Adrenal gland (tissue), 12 donors: ENCODE data around the gene MYO9B. TPM values are rescaled to one million over a fixed set of nuclear protein-coding genes. Genes with fewer than 3 reads are reported as not detected.
A peak's percentile ranks its signal among the peaks of the same experiment; 100 is the strongest.

Experiments used
- DNase-seq, 7 donors: peaks; one replicate each; pipeline ENCODE4 v3.0.0-alpha.2; 2019 to 2020
- H3K27ac ChIP-seq, 5 donors: fragments of 200-600 bp; sonication (generic) in 4 of 5; 1 replicate in 3 of 5; 2 replicates in 2 of 5; pipeline versions ENCODE4 v1.5.1 to v1.8.0; 2016 to 2020; ENCODE audit warnings: mild to moderate bottlenecking in 1 of 5
- H3K27me3 ChIP-seq: fragments of 200-600 bp; 2 replicates; pipeline ENCODE4 v1.8.0; 2021
- H3K36me3 ChIP-seq, 2 donors: fragments of 200-600 bp; replicated peaks in 1 of 2; 1 replicate in 1 of 2; 2 replicates in 1 of 2; pipeline versions ENCODE4 v1.5.1 to v1.8.0; 2018 to 2022
- H3K4me1 ChIP-seq, 2 donors: fragments of 200-600 bp; replicated peaks in 1 of 2; 1 replicate in 1 of 2; 2 replicates in 1 of 2; pipeline versions ENCODE4 v1.5.1 to v1.8.0; 2018 to 2021
- H3K4me3 ChIP-seq, 4 donors: fragments of 200-600 bp; sonication (generic) in 3 of 4; one replicate each; pipeline ENCODE4 v1.5.1; 2016 to 2018
- H3K9me3 ChIP-seq, 3 donors: fragments of 200-600 bp; sonication (generic) in 1 of 3; replicated peaks in 1 of 3; 1 replicate in 2 of 3; 2 replicates in 1 of 3; pipeline versions ENCODE4 v1.5.1 to v1.8.0; 2016 to 2021
- POLR2A ChIP-seq, 2 donors: fragments of 450-650 bp; IDR thresholded peaks; one replicate each; pipeline ENCODE4 v1.6.1; 2017; ENCODE audit warnings: antibody characterized with exemption in 2 of 2, mild to moderate bottlenecking in 2 of 2, moderate library complexity in 1 of 2
- WGBS, 4 donors: extraction: QIAGEN DNeasy Blood & Tissue Kit in 2 of 4; methylation state at CpG; one replicate each; pipeline versions ENCODE4 v1.1.5 to v1.1.7; 2013 to 2017; 5-methylcytosine and 5-hydroxymethylcytosine counted together
- intact Hi-C, 2 donors: fragments of 100-400 bp; cut with DNase I; formaldehyde crosslinking; loops; one replicate each; pipeline versions ENCODE4 v1.14.1 to v1.15.0; 2022 to 2023
- polyA plus RNA-seq, 3 donors: library from polyadenylated mRNA; stranded (reverse); fragments of 200-250 nt in 2 of 3; fragments of 350-450 nt in 1 of 3; fragmentation: Illumina TruSeq in 1 of 3; extraction: RNeasy Lipid Tissue Mini Kit (QIAGEN cat#74804) in 1 of 3; gene quantifications; one replicate each; pipeline ENCODE4 v1.2.3, GENCODE V29; 2013 to 2014
- total RNA-seq, 9 donors: library from RNA; depleted of rRNA in 4 of 9; stranded (reverse); fragments of >200 nt in 4 of 9; fragments of 120-200 nt in 1 of 9; fragmentation: NEBNext Ultra II Directional in 1 of 9; extraction: Animal tissue kit (Norgen Biotek cat#: 25700) in 1 of 9; gene quantifications; one replicate each; pipeline versions ENCODE4 v1.1.0 to v1.2.4, GENCODE V29; 2013 to 2023
- TF ChIP-seq, protein P1 (sequence below), 6 experiments: fragments of 450-650 bp in 4 of 6; fragments of 200-600 bp in 2 of 6; sonication (generic) in 1 of 6; IDR thresholded peaks; 1 replicate in 5 of 6; 2 replicates in 1 of 6; pipeline versions ENCODE4 v1.5.1 to v1.8.0; 2016 to 2021; ENCODE audit warnings: antibody characterized with exemption in 6 of 6, mild to moderate bottlenecking in 2 of 6, moderate library complexity in 1 of 6
- donor health status: healthy with polysubstance abuse.
- donor health status: Bipolar disorder and iron deficiency.
- donor health status: DM: yes; HTN: yes; CAD: no.
- donor health status: DM: no; HTN: no; CAD: no.
- donor health status: DM: no; HTN: no; CAD: no.
- donor health status: DM: yes; HTN: yes; CAD: no.

MYO9B gene
- total and polyA plus RNA-seq, 12 donors, result 23.6 to 236 (median 86.3) TPM

DNA sequence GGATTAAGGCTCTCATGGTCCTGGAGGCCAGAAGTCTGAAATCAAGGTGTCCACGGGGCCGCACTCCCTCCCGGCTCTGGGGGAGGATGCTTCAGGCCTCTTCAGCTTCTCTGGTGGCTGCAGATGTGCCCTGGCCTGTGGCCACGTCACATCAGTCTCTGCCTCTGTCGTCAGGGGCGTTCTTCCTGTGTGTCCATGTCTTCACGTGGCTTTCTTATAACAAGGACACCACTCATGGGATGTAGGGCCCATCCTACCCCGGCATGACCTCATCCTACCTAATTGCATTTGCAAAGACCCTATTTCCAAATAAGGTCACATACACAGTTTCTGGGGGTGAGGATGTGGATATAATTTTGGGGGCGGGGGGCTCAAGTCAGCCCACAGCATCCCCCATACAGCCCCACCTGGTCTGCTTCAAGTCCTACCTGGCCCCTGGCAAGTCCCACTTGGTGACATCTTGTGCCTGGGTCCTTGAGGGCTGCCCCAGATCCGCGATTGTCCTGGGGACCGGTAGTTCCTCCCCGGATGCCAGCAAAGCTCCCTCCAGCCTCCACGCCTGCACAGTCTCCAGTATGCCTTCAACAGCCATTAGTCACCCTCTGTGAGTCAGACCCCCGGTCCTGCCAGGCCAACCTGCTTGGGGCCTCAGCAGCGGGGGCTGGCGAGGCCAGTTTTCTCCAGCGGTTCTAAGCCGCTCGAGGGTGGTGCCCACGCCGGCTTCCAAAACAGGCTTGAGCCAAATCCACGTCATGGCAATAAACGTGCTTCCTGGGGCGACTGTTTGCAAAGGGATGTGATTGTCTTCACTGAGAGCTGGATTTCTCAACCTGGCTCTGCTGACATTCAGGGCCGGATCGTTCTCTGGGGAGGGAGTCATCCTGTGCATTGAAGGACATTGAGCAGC lies 32.2 kb downstream of the MYO9B start:
- Histone ChIP-seq H3K36me3 (peaks cover 0 to 3% of the 10 kb centered on the region in 2 donors), H3K9me3 (no peaks in the 10 kb centered on the region), H3K27me3 (no peaks in the 10 kb centered on the region), H3K4me3 (peak overlapping the region in 1 of 4 donors; percentile 7), H3K4me1 (peaks cover 16 to 52% of the 10 kb centered on the region in 2 donors), H3K27ac (peak overlapping the region in 4 of 5 donors; percentile 65 to 92 (median 80))
- peak; percentile 86 to 97 (median 95) for DNase-seq
- 23 to 63% (median 29%) methylated on average over 8 to 27 of the region's 27 CpGs for WGBS, 4 donors
- TF ChIP-seq POLR2A (IDR thresholded peaks at IDR 0.05), result peak in 1 of 2 donors; percentile 54
- TF ChIP-seq, protein P1, sequence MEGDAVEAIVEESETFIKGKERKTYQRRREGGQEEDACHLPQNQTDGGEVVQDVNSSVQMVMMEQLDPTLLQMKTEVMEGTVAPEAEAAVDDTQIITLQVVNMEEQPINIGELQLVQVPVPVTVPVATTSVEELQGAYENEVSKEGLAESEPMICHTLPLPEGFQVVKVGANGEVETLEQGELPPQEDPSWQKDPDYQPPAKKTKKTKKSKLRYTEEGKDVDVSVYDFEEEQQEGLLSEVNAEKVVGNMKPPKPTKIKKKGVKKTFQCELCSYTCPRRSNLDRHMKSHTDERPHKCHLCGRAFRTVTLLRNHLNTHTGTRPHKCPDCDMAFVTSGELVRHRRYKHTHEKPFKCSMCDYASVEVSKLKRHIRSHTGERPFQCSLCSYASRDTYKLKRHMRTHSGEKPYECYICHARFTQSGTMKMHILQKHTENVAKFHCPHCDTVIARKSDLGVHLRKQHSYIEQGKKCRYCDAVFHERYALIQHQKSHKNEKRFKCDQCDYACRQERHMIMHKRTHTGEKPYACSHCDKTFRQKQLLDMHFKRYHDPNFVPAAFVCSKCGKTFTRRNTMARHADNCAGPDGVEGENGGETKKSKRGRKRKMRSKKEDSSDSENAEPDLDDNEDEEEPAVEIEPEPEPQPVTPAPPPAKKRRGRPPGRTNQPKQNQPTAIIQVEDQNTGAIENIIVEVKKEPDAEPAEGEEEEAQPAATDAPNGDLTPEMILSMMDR (IDR thresholded peaks at IDR 0.05), result no peak
- intact Hi-C loops, result no loop called here

DNA sequence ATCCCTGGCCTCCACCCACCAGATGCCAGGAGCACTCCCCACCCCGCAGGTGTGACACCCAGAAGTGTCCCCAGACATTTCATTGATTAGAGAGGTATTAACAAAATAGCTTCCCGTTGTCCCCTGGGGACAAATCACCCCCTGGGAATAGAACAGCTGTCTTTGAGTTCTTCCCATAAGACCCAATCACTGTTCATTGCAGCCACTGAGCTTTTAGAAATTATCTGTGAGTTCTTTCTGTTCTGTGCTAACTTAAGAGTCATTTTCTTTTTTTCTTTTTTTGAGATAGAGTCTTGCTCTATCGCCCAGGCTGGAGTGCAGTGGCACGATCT lies 32.8 kb downstream of the MYO9B start:
- intact Hi-C loops, result no loop called here

DNA sequence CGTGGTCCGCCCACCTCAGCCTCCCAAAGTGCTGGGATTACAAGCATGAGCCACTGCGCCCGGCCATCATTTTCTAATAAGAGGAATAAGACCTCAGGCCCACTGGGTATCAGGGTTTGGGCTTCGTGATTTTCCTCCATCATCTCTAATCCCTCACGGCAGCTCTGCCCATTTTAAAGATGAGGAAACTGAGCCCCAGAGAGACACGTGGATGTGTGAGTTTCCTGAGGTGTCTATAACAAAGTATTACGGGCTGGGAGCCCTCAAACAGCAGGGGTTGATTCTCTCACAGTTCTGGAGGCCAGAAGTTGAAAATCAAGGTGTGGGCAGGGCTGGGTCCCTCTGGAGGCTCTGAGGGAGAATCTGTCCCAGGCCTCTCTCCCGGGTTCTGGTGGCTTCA lies 33.7 kb downstream of the MYO9B start:
- Histone ChIP-seq H3K27ac (peak overlapping the region in 3 of 5 donors; percentile 71 to 85 (median 74)), H3K27me3 (no peaks in the 10 kb centered on the region), H3K4me1 (peaks cover 26 to 64% of the 10 kb centered on the region in 2 donors), H3K36me3 (peaks cover 0 to under 1% of the 10 kb centered on the region in 2 donors), H3K4me3 (no peak overlapping the region), H3K9me3 (no peaks in the 10 kb centered on the region)
- 88 to 92% (median 89%) methylated on average over 9 of the region's 9 CpGs for WGBS, 4 donors
- no peak for DNase-seq
- intact Hi-C loops, result no loop called here
- TF ChIP-seq POLR2A (IDR thresholded peaks at IDR 0.05), result no peak
- TF ChIP-seq, protein P1 (IDR thresholded peaks at IDR 0.05), result no peak

More for the DNA sequence above, 32.8 kb downstream of the MYO9B start:
- Histone ChIP-seq H3K4me3 (no peak overlapping the region), H3K4me1 (peaks cover 22 to 58% of the 10 kb centered on the region in 2 donors), H3K9me3 (no peaks in the 10 kb centered on the region), H3K27me3 (no peaks in the 10 kb centered on the region), H3K27ac (peak overlapping the region in 4 of 5 donors; percentile 65 to 92 (median 80)), H3K36me3 (peaks cover 0 to 3% of the 10 kb centered on the region in 2 donors)
- TF ChIP-seq, protein P1 (IDR thresholded peaks at IDR 0.05), result no peak
- no peak for TF ChIP-seq POLR2A (IDR thresholded peaks at IDR 0.05)
- WGBS, 4 donors, result 50 to 74% (median 61%) methylated on average over 4 of the region's 4 CpGs
- no peak for DNase-seq

DNA sequence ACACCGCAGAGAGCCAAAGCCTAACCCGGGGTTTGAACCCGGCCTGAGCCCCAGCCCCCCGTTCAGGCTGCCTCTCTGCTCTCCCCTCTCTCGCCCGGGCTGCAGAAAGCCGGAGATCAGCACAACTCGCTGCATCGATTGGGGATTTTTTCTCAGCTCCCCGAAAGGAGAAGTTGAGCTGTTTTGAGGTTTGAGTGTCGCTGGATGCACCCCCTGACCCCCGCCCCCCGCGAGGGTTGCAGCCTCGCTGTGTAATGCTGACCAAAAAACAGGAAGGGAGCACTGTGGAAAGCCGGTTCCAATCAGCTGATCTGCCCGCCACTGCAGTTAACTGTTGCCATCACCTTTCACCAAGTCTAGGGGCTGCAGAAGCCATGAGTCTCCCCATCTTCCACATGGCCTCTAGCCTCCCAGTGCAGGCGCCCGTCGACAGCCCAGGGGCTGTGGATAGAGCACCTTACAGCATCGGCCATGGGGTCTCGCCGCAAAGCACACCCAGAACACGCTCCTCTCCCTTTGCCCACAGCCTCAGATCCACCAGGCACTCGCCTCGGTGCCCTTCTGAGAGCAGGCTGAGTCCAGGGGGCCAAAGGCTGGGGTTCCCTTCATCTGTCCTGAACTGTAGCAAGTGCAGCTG lies 34.5 kb downstream of the MYO9B start:
- Histone ChIP-seq H3K4me1 (peaks cover 26 to 58% of the 10 kb centered on the region in 2 donors), H3K27ac (peak overlapping the region in 4 of 5 donors; percentile 42 to 85 (median 72)), H3K27me3 (no peaks in the 10 kb centered on the region), H3K4me3 (no peak overlapping the region), H3K36me3 (no peaks in the 10 kb centered on the region), H3K9me3 (no peaks in the 10 kb centered on the region)
- intact Hi-C loops, result no loop called here
- TF ChIP-seq, protein P1 (IDR thresholded peaks at IDR 0.05), result no peak
- TF ChIP-seq POLR2A (IDR thresholded peaks at IDR 0.05), result no peak
- peak; percentile 47 to 77 (median 62) for DNase-seq
- 73 to 85% (median 77%) methylated on average over 22 to 26 of the region's 26 CpGs for WGBS, 4 donors
